ENCODE data around the gene SCD. TPM values are rescaled to one million over a fixed set of nuclear protein-coding genes. Genes with fewer than 3 reads are reported as not detected.

The SCD gene
- total and polyA plus RNA-seq, 2 of the 13 experiments (the other 11 are each of a cell fraction or from before 2014, with no cell fraction given): 492 to 512 TPM

- TF ChIP-seq ZNF468 (CRISPR knock-in tag; IDR thresholded peaks at IDR 0.05) (0 out of 2 replicates have a peak, but pooled peaks have one; percentile 49), ZKSCAN1 (IDR thresholded peaks at IDR 0.05; ENCODE audit: low read length) (no peak), ZNF24 (IDR thresholded peaks at IDR 0.05) (no peak), MLX (CRISPR knock-in tag; IDR thresholded peaks at IDR 0.05) (no peak), NR2C2 (CRISPR knock-in tag; IDR thresholded peaks at IDR 0.05; ENCODE audit: borderline replicate concordance) (no peak; the same call in 1 of the 2 replicates), KAT2B (IDR thresholded peaks at IDR 0.05; ENCODE audit: borderline replicate concordance, low read depth, low read length) (no peak), IKZF4 (CRISPR knock-in tag; IDR thresholded peaks at IDR 0.05; ENCODE audit: borderline replicate concordance, low read depth, not compliant biosample characterization) (peak; percentile 69), ZNF558 (CRISPR knock-in tag; IDR thresholded peaks at IDR 0.05; ENCODE audit: borderline replicate concordance) (peak; percentile 77), SMAD3 (CRISPR knock-in tag; IDR thresholded peaks at IDR 0.05) (peak; percentile 20; the same call in 1 of the 2 replicates), ZFP36L2 (CRISPR knock-in tag; IDR thresholded peaks at IDR 0.05) (0 out of 2 replicates have a peak, but pooled peaks have one; percentile 19), ZNF280D (CRISPR knock-in tag; IDR thresholded peaks at IDR 0.05) (no peak), NCOA5 (CRISPR knock-in tag; IDR thresholded peaks at IDR 0.05) (no peak), SAP130 (CRISPR knock-in tag; IDR thresholded peaks at IDR 0.05; ENCODE audit: low read depth) (peak; percentile 69), SETDB1 (CRISPR knock-in tag; IDR thresholded peaks at IDR 0.05; ENCODE audit: borderline replicate concordance) (no peak), ZNF292 (CRISPR knock-in tag; IDR thresholded peaks at IDR 0.05; ENCODE audit: borderline replicate concordance, low read depth) (peak; percentile 74), HMG20A (CRISPR knock-in tag; IDR thresholded peaks at IDR 0.05; ENCODE audit: borderline replicate concordance) (no peak), ZNF326 (CRISPR knock-in tag; IDR thresholded peaks at IDR 0.05; ENCODE audit: borderline replicate concordance) (no peak), TERF1 (CRISPR knock-in tag; IDR thresholded peaks at IDR 0.05) (no peak), TFAP4 (IDR thresholded peaks at IDR 0.05; ENCODE audit: borderline replicate concordance, low read depth) (peak; percentile 22; the same call in 1 of the 2 replicates), ZNF709 (CRISPR knock-in tag; IDR thresholded peaks at IDR 0.05) (peak; percentile 81), ZFX (CRISPR knock-in tag; IDR thresholded peaks at IDR 0.05; ENCODE audit: low read depth) (peak; percentile 50; the same call in 1 of the 2 replicates), ZNF121 (CRISPR knock-in tag; IDR thresholded peaks at IDR 0.05) (no peak), GATAD1 (CRISPR knock-in tag; IDR thresholded peaks at IDR 0.05) (0 out of 2 replicates have a peak, but pooled peaks have one; percentile 19), HMGA1 (CRISPR knock-in tag; conservative IDR thresholded peaks at IDR 0.05) (no peak), CREBL2 (CRISPR knock-in tag; IDR thresholded peaks at IDR 0.05; ENCODE audit: borderline replicate concordance) (no peak)
Measured at GRCh38 chr10:100346765-100347567, at the start of gene SCD (continued).
